CD4-positive, alpha-beta T cell (primary cell): ENCODE measurements around the gene MYO3B. TPM values are rescaled to one million over a fixed set of nuclear protein-coding genes. Genes with fewer than 3 reads are reported as not detected.

Experiments used
- ATAC-seq: fragments of 200-7000 bp; cut with Tn5 transposase; one replicate; pipeline ENCODE4 v1.10.0; 2022; ENCODE audit warnings: mild to moderate bottlenecking; ENCODE audit not compliant: poor library complexity
- CTCF ChIA-PET: fragments of 350-600 bp; sonication (Branson Sonifier 250); formaldehyde crosslinking; loops from one replicate; lab custom pipeline; 2021; ENCODE audit warnings: antibody characterized with exemption, inconsistent platforms; lab: Charles Lee
- POLR2A ChIA-PET: fragments of 350-600 bp; sonication (Branson Sonifier 250); formaldehyde crosslinking; loops from one replicate; lab custom pipeline; 2021; ENCODE audit warnings: antibody characterized with exemption, inconsistent platforms; lab: Charles Lee
- DNase-seq, 14 experiments: peaks; one replicate each; pipeline ENCODE4 v3.0.0-alpha.2; 2013 to 2020; ENCODE audit warnings: mixed read lengths in 2 of 14
- H3K27ac ChIP-seq, 2 donors: one replicate each; pipeline versions ENCODE4 v1.5.1 to v1.7.0; 2013; ENCODE audit warnings: low read length in 2 of 2, low read depth in 1 of 2, mild to moderate bottlenecking in 1 of 2
- H3K27me3 ChIP-seq, 2 experiments: 1 replicate in 1 of 2; 2 replicates in 1 of 2; pipeline versions ENCODE4 v1.6.1 to v1.7.0; 2013; ENCODE audit warnings: low read length in 2 of 2, control low read depth in 1 of 2, mild to moderate bottlenecking in 1 of 2, moderate library complexity in 1 of 2; ENCODE audit not compliant: insufficient read depth in 2 of 2, control insufficient read depth in 1 of 2
- H3K36me3 ChIP-seq: one replicate; pipeline ENCODE4 v1.6.1; 2013; ENCODE audit warnings: low read length, control low read depth; ENCODE audit not compliant: insufficient read depth
- H3K4me1 ChIP-seq: one replicate; pipeline ENCODE4 v1.6.1; 2013; ENCODE audit warnings: low read length, control low read depth; ENCODE audit not compliant: insufficient read depth
- H3K4me3 ChIP-seq: one replicate; pipeline ENCODE4 v1.5.1; 2013; ENCODE audit warnings: mild to moderate bottlenecking, low read length, moderate library complexity
- H3K9me3 ChIP-seq, 2 experiments: 1 replicate in 1 of 2; 2 replicates in 1 of 2; pipeline versions ENCODE4 v1.6.1 to v1.7.0; 2013; ENCODE audit warnings: low read length in 2 of 2, mild to moderate bottlenecking in 2 of 2, control low read depth in 1 of 2, moderate library complexity in 1 of 2; ENCODE audit not compliant: control insufficient read depth in 1 of 2, insufficient read depth in 1 of 2
- H3K27ac Mint-ChIP-seq: one replicate; pipeline ENCODE4 v1.8.0; 2020; ENCODE audit warnings: mixed read lengths
- H3K27me3 Mint-ChIP-seq: one replicate; pipeline ENCODE4 v1.8.0; 2021; ENCODE audit warnings: mixed read lengths
- H3K36me3 Mint-ChIP-seq: one replicate; pipeline ENCODE4 v1.8.0; 2021; ENCODE audit warnings: low read depth, mixed read lengths
- H3K4me1 Mint-ChIP-seq: one replicate; pipeline ENCODE4 v1.8.0; 2021; ENCODE audit warnings: low read depth, mixed read lengths
- H3K4me3 Mint-ChIP-seq: one replicate; pipeline ENCODE4 v1.8.0; 2020; ENCODE audit warnings: mild to moderate bottlenecking, mixed read lengths
- H3K9me3 Mint-ChIP-seq: one replicate; pipeline ENCODE4 v1.8.0; 2020; ENCODE audit warnings: mixed read lengths
- intact Hi-C, 2 experiments: fragments of 100-400 bp; cut with DNase I in 1 of 2; cut with micrococcal nuclease in 1 of 2; formaldehyde crosslinking; loops; one replicate each; pipeline versions ENCODE4 v1.15.1 to v1.9.0; 2023 to 2025; cut with DNase I, micrococcal nuclease
- total RNA-seq, 174 experiments: library from RNA in 2 of 174; stranded (reverse) in 2 of 174; gene quantifications; one replicate each; pipeline ENCODE4 v1.2.3 and lab custom pipeline; 2021 to 2026
- TF ChIP-seq, protein P1 (sequence below): fragments of 200-600 bp; IDR thresholded peaks from one replicate; pipeline ENCODE4 v1.8.0; 2022; ENCODE audit warnings: antibody characterized with exemption, mild to moderate bottlenecking

Gene MYO3B
- total RNA-seq, 2 experiments from 2014 or later: not detected

DNA sequence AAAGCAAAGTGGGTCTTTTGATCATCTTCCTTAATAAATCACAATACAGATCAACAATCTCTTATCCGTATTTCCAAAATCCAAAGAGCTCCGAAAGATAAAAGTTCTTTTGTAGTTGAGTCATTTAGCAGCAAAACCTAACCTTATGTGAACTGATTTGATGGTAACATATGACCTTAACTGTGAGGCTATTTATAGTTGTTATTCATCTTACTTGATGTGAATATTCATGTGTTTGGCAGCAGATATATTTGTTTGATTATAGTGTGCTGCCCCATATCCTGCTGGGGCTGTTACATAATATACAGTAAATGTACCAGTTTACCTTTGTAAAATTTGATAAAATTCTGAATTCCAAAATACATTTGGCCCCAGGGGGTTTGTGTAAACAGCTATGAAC is 158.5 kb downstream of the MYO3B start:
- Mint-ChIP-seq H3K4me1 (peaks cover 3% of the 10 kb centered on the region), H3K9me3 (no peaks in the 10 kb centered on the region), H3K27me3 (peaks cover 13% of the 10 kb centered on the region), H3K4me3 (no peak overlapping the region), H3K27ac (no peak overlapping the region), H3K36me3 (no peaks in the 10 kb centered on the region)
- no peaks in the 10 kb centered on the region for H3K27me3 ChIP-seq
- ATAC-seq (no peak), DNase-seq (no peak)
- TF ChIP-seq, protein P1, sequence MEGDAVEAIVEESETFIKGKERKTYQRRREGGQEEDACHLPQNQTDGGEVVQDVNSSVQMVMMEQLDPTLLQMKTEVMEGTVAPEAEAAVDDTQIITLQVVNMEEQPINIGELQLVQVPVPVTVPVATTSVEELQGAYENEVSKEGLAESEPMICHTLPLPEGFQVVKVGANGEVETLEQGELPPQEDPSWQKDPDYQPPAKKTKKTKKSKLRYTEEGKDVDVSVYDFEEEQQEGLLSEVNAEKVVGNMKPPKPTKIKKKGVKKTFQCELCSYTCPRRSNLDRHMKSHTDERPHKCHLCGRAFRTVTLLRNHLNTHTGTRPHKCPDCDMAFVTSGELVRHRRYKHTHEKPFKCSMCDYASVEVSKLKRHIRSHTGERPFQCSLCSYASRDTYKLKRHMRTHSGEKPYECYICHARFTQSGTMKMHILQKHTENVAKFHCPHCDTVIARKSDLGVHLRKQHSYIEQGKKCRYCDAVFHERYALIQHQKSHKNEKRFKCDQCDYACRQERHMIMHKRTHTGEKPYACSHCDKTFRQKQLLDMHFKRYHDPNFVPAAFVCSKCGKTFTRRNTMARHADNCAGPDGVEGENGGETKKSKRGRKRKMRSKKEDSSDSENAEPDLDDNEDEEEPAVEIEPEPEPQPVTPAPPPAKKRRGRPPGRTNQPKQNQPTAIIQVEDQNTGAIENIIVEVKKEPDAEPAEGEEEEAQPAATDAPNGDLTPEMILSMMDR: no peak
- H3K27ac ChIP-seq: no peak overlapping the region
- intact Hi-C loops: no loop called here
- H3K4me3 ChIP-seq: no peak overlapping the region
- POLR2A ChIA-PET: no interaction called here
- no peaks in the 10 kb centered on the region for H3K9me3 ChIP-seq
- no peaks in the 10 kb centered on the region for H3K36me3 ChIP-seq
- CTCF ChIA-PET: no interaction called here
- H3K4me1 ChIP-seq: no peaks in the 10 kb centered on the region

DNA sequence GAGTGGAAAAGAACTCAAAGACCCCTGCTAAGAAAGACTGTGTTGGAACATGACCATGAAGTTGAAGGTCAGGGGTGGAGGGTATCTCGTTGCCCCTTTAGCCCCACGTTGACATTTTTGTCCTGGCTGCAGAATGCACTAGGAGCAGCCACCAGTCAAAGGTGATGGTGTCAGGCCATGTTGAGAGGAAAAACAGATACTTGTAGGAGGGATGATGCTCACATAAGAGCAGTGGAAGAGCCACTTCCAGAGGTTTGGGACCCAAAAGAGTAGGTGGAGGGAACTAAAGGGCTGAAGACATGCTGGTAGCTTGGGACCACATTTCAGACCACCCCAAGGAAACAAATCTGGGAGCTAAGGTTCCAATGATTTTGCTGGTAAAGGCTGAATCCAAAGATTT is 159.0 kb downstream of the MYO3B start:
- Histone ChIP-seq H3K36me3 (no peaks in the 10 kb centered on the region), H3K9me3 (no peaks in the 10 kb centered on the region), H3K4me1 (no peaks in the 10 kb centered on the region), H3K4me3 (no peak overlapping the region), H3K27ac (no peak overlapping the region), H3K27me3 (no peaks in the 10 kb centered on the region)
- ATAC-seq (no peak), DNase-seq (no peak)
- intact Hi-C loops: no loop called here
- POLR2A ChIA-PET: no interaction called here
- no peak overlapping the region for H3K4me3 Mint-ChIP-seq
- no peaks in the 10 kb centered on the region for H3K9me3 Mint-ChIP-seq
- CTCF ChIA-PET: no interaction called here
- no peaks in the 10 kb centered on the region for H3K36me3 Mint-ChIP-seq
- TF ChIP-seq, protein P1: no peak
- peaks cover 8% of the 10 kb centered on the region for H3K4me1 Mint-ChIP-seq
- no peak overlapping the region for H3K27ac Mint-ChIP-seq
- peaks cover 11% of the 10 kb centered on the region for H3K27me3 Mint-ChIP-seq

DNA sequence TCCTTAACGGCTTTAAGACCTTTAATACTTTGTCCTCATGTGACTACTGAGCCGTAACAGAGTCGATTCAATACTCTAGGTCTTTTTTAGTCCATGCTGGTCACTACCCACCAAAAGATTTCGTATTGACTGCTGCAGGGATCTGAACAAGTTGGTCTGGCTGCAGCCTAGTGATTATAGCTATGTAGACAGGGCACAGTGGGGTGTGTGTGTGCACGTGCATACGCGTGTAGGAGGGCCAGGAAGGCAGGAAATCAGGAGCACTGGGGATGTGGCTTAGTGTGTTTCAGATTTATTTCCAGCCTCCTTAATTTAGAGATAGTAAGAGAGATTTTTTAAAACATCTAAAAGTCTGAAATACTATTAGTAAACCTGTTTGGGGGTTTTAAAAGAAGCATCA is 161.4 kb downstream of the MYO3B start:
- peaks cover 8% of the 10 kb centered on the region for H3K27me3 Mint-ChIP-seq
- POLR2A ChIA-PET: interaction anchor here (0.6 kb wide), 1 partner anchor 28 kb away, joined by 3 read pairs; no protein-coding TSS in a partner anchor
- Histone ChIP-seq H3K27me3 (no peaks in the 10 kb centered on the region), H3K36me3 (no peaks in the 10 kb centered on the region), H3K9me3 (no peaks in the 10 kb centered on the region), H3K4me3 (no peak overlapping the region), H3K4me1 (no peaks in the 10 kb centered on the region), H3K27ac (no peak overlapping the region)
- H3K36me3 Mint-ChIP-seq: no peaks in the 10 kb centered on the region
- ATAC-seq: no peak
- H3K9me3 Mint-ChIP-seq: no peaks in the 10 kb centered on the region
- H3K27ac Mint-ChIP-seq: no peak overlapping the region
- TF ChIP-seq, protein P1: no peak
- intact Hi-C loops: no loop called here
- no peak for DNase-seq
- H3K4me3 Mint-ChIP-seq: no peak overlapping the region
- peaks cover 13% of the 10 kb centered on the region for H3K4me1 Mint-ChIP-seq
- CTCF ChIA-PET: no interaction called here
